Esophagus squamous epithelium (tissue), 4 donors: ENCODE measurements around the gene CXXC5.

Source experiments
- POLR2A ChIP-seq, 4 donors: fragments of 450-650 bp; IDR thresholded peaks; one replicate each; pipeline ENCODE4 v1.6.1; 2017; ENCODE audit warnings: antibody characterized with exemption in 4 of 4, mild to moderate bottlenecking in 4 of 4, moderate library complexity in 3 of 4
- TF ChIP-seq, protein P1 (sequence below), 6 experiments: fragments of 450-650 bp in 4 of 6; fragments of 200-600 bp in 2 of 6; sonication (generic) in 2 of 6; IDR thresholded peaks; one replicate each; pipeline ENCODE4 v1.5.1; 2016 to 2019; ENCODE audit warnings: antibody characterized with exemption in 6 of 6, mild to moderate bottlenecking in 4 of 6, moderate library complexity in 4 of 6

DNA sequence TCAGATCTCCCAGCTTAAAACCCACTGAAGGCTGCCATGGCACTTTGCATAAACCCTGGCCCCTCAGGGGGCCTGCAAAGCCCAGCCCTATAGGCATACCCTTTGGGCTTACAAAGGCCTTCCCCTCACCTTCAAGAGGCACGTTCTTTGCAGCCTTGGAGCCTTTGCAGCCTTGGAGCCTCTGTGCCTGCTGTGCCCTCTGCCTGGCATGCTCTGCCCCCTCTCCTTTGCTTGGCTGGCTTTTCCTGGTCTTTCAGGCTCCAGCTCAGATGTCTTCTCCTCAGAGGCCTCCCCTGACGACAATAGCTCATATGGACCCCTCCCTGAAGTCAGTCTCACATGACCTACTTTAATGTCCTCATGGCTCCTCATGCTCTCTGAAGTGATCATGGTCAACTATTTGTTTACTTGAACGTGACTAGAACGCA is 60.3 kb downstream of the CXXC5 start:
- TF ChIP-seq, protein P1, sequence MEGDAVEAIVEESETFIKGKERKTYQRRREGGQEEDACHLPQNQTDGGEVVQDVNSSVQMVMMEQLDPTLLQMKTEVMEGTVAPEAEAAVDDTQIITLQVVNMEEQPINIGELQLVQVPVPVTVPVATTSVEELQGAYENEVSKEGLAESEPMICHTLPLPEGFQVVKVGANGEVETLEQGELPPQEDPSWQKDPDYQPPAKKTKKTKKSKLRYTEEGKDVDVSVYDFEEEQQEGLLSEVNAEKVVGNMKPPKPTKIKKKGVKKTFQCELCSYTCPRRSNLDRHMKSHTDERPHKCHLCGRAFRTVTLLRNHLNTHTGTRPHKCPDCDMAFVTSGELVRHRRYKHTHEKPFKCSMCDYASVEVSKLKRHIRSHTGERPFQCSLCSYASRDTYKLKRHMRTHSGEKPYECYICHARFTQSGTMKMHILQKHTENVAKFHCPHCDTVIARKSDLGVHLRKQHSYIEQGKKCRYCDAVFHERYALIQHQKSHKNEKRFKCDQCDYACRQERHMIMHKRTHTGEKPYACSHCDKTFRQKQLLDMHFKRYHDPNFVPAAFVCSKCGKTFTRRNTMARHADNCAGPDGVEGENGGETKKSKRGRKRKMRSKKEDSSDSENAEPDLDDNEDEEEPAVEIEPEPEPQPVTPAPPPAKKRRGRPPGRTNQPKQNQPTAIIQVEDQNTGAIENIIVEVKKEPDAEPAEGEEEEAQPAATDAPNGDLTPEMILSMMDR (IDR thresholded peaks at IDR 0.05): no peak
- no peak for TF ChIP-seq POLR2A (IDR thresholded peaks at IDR 0.05)
